Keratinocyte (primary cell): ENCODE data around the gene UBL5. TPM values are rescaled to one million over a fixed set of nuclear protein-coding genes. Genes with fewer than 3 reads are reported as not detected.
"Not testable (repeated sequence)": the region's sequence is repeated elsewhere in the genome, so short reads cannot be mapped to it uniquely, and the experiment has no call there.

ENCODE experiments used
- DNase-seq: peaks from one replicate; pipeline ENCODE4 v3.0.0-alpha.2; 2011; ENCODE audit warnings: low read depth, missing footprints, low spot score
- FAIRE-seq: peaks from 2 replicates; lab custom pipeline; 2011; peaks lifted over from hg19 to GRCh38; lab: Jason Lieb, UNC
- H2AFZ ChIP-seq: 2 replicates; pipeline ENCODE4 v1.6.0; 2012; ENCODE audit warnings: low read length, control low read depth, inconsistent platforms; ENCODE audit not compliant: control insufficient read depth
- H3K27ac ChIP-seq: 2 replicates; pipeline ENCODE4 v1.5.1; 2011; ENCODE audit warnings: low read length; ENCODE audit not compliant: control insufficient read depth, insufficient read depth
- H3K27me3 ChIP-seq: 3 replicates; pipeline ENCODE4 v1.6.0; 2011; ENCODE audit warnings: low read length; ENCODE audit not compliant: control insufficient read depth, insufficient read depth; ENCODE audit errors: extremely low read depth
- H3K36me3 ChIP-seq, 2 experiments: 2 replicates in 1 of 2; 3 replicates in 1 of 2; pipeline ENCODE4 v1.5.1; 2011; ENCODE audit warnings: low read length in 2 of 2, mild to moderate bottlenecking in 1 of 2; ENCODE audit not compliant: control insufficient read depth in 2 of 2, insufficient read depth in 2 of 2; ENCODE audit errors: extremely low read depth in 1 of 2
- H3K4me1 ChIP-seq: 3 replicates; pipeline ENCODE4 v1.5.1; 2011; ENCODE audit warnings: low read length; ENCODE audit not compliant: control insufficient read depth, insufficient read depth; ENCODE audit errors: extremely low read depth
- H3K4me2 ChIP-seq: 3 replicates; pipeline ENCODE4 v1.6.0; 2011; ENCODE audit warnings: low read depth, low read length; ENCODE audit not compliant: control insufficient read depth, insufficient read depth; ENCODE audit errors: extremely low read depth
- H3K4me3 ChIP-seq, 3 experiments: fragments of 200-600 bp in 1 of 3; sonication (generic) in 1 of 3; 2 replicates in 2 of 3; 3 replicates in 1 of 3; pipeline ENCODE4 v1.5.1; 2011 to 2016; ENCODE audit warnings: low read length in 3 of 3, mild to moderate bottlenecking in 3 of 3, control low read depth in 2 of 3, inconsistent platforms in 1 of 3, low read depth in 1 of 3, mixed read lengths in 1 of 3, mixed run types in 1 of 3, moderate library complexity in 1 of 3; ENCODE audit not compliant: control insufficient read depth in 2 of 3, insufficient read depth in 2 of 3; ENCODE audit errors: extremely low read depth in 1 of 3
- H3K79me2 ChIP-seq: 2 replicates; pipeline ENCODE4 v1.6.0; 2012; ENCODE audit warnings: low read length; ENCODE audit not compliant: control insufficient read depth, insufficient read depth
- H3K9ac ChIP-seq: 3 replicates; pipeline ENCODE4 v1.6.0; 2011; ENCODE audit warnings: low read length; ENCODE audit not compliant: control insufficient read depth, insufficient read depth; ENCODE audit errors: extremely low read depth
- H3K9me1 ChIP-seq: 3 replicates; pipeline ENCODE4 v1.6.0; 2011; ENCODE audit warnings: low read length; ENCODE audit not compliant: control insufficient read depth, insufficient read depth; ENCODE audit errors: extremely low read depth
- H3K9me3 ChIP-seq: 2 replicates; pipeline ENCODE4 v1.5.1; 2012; ENCODE audit warnings: low read depth, low read length; ENCODE audit not compliant: control insufficient read depth
- H4K20me1 ChIP-seq: 3 replicates; pipeline ENCODE4 v1.6.0; 2011; ENCODE audit warnings: low read length; ENCODE audit not compliant: control insufficient read depth, insufficient read depth; ENCODE audit errors: extremely low read depth
- CTCF ChIP-seq, 3 experiments: IDR thresholded peaks in 1 of 3; conservative IDR thresholded peaks in 1 of 3; optimal IDR thresholded peaks in 1 of 3; 2 replicates in 2 of 3; 3 replicates in 1 of 3; pipeline versions ENCODE3 to v1.5.1; 2011; ENCODE audit warnings: low read length in 3 of 3, mild to moderate bottlenecking in 3 of 3, moderate library complexity in 2 of 3, control low read depth in 1 of 3, inconsistent platforms in 1 of 3; ENCODE audit not compliant: insufficient read depth in 2 of 3; ENCODE audit errors: extremely low read depth in 1 of 3
- EZH2 ChIP-seq: IDR thresholded peaks from one replicate; pipeline ENCODE4 v1.6.1; 2012; ENCODE audit warnings: inconsistent platforms, mild to moderate bottlenecking, low read length, moderate library complexity
- dilution Hi-C: fragments of 300-500 bp; cut with MboI; formaldehyde crosslinking; loops from one replicate; pipeline ENCODE4 v1.7.0; 2020; ENCODE audit warnings: low sequenced_read_pairs; ENCODE audit not compliant: extremely low pct_ligation_motif_present
- polyA plus RNA-seq, 5 experiments: library from polyadenylated mRNA; depleted of rRNA in 3 of 5; stranded (reverse) in 3 of 5; stranded (forward) in 1 of 5; unstranded in 1 of 5; fragments of >200 nt; gene quantifications; 1 replicate in 1 of 5; 2 replicates in 3 of 5; 3 replicates in 1 of 5; pipeline versions ENCODE4 v1.2.1 to v1.2.3, GENCODE V29; 2011 to 2012; ENCODE audit warnings: missing spikeins in 2 of 5, low read depth in 1 of 5, low replicate concordance in 1 of 5

Gene UBL5
- polyA plus RNA-seq, 1 donor (not counting 4 experiments of a cell fraction or from before 2014, with no cell fraction given), result 995 TPM

- no peaks in the 10 kb centered on the region for H3K9me1 ChIP-seq
- DNase-seq, result no peak
- peaks cover 17% of the 10 kb centered on the region for H3K79me2 ChIP-seq
- no peak overlapping the region for H3K27ac ChIP-seq
- TF ChIP-seq CTCF (optimal IDR thresholded peaks at IDR 0.05 in 1 of 3, IDR thresholded peaks at IDR 0.05 in 1 of 3, conservative IDR thresholded peaks at IDR 0.05 in 1 of 3; ENCODE audit: extremely low read depth in 1 of 3, insufficient read depth in 2 of 3, low read length in 3 of 3) (no peak), EZH2 (no peak)
- H3K4me2 ChIP-seq, result no peak overlapping the region
- H3K4me1 ChIP-seq, result peaks cover 8% of the 10 kb centered on the region
- FAIRE-seq, result no peak
- peaks cover 26 to 29% of the 10 kb centered on the region in 2 experiments for H3K36me3 ChIP-seq
- H2AFZ ChIP-seq, result no peak overlapping the region
- no peaks in the 10 kb centered on the region for H3K9me3 ChIP-seq
- no peak overlapping the region for H3K9ac ChIP-seq
- H4K20me1 ChIP-seq, result no peaks in the 10 kb centered on the region
- dilution Hi-C loops, result no loop called here
- H3K4me3 ChIP-seq, result no peak overlapping the region
- no peaks in the 10 kb centered on the region for H3K27me3 ChIP-seq
Observed at GRCh38 chr19:9839415-9839814, 11.7 kb downstream of the UBL5 start.

GRCh38 chr19:9842834-9843625 lies 15.3 kb downstream of the UBL5 start:
- Histone ChIP-seq H3K79me2 (peaks cover 6% of the 10 kb centered on the region), H3K36me3 (peaks cover 34 to 36% of the 10 kb centered on the region in 2 experiments), H3K4me1 (peaks cover 14% of the 10 kb centered on the region), H3K4me3 (no peak overlapping the region), H2AFZ (no peak overlapping the region), H3K27me3 (no peaks in the 10 kb centered on the region), H3K9ac (no peak overlapping the region), H3K4me2 (no peak overlapping the region), H3K9me1 (no peaks in the 10 kb centered on the region), H3K9me3 (no peaks in the 10 kb centered on the region), H3K27ac (no peak overlapping the region), H4K20me1 (no peaks in the 10 kb centered on the region)
- DNase-seq, result no peak
- dilution Hi-C loops, result no loop called here
- no peak for FAIRE-seq
- no peak for TF ChIP-seq EZH2
- no peak for TF ChIP-seq CTCF (optimal IDR thresholded peaks at IDR 0.05 in 1 of 3, IDR thresholded peaks at IDR 0.05 in 1 of 3, conservative IDR thresholded peaks at IDR 0.05 in 1 of 3; ENCODE audit: extremely low read depth in 1 of 3, insufficient read depth in 2 of 3, low read length in 3 of 3)

GRCh38 chr19:9843626-9844273 lies 16.0 kb downstream of the UBL5 start:
- not testable (repeated sequence) for H2AFZ ChIP-seq, FAIRE-seq

More at GRCh38 chr19:9843626-9844273, 16.0 kb downstream of the UBL5 start:
- H3K79me2 ChIP-seq, H4K20me1 ChIP-seq, dilution Hi-C loops, H3K4me3 ChIP-seq, H3K27me3 ChIP-seq, DNase-seq, H3K9me3 ChIP-seq, H3K9me1 ChIP-seq, H3K27ac ChIP-seq, H3K4me2 ChIP-seq, H3K9ac ChIP-seq: not testable (repeated sequence)
- Histone ChIP-seq H3K36me3 (peaks cover 30 to 31% of the 10 kb centered on the region in 2 experiments), H3K4me1 (peaks cover 14% of the 10 kb centered on the region)
